CD4-positive, alpha-beta T cell treated with Interleukin-2 at 100 ng/mL for 4 hours (primary cell): ENCODE measurements around the gene XRCC5.
"Not testable (repeated sequence)": the region's sequence is repeated elsewhere in the genome, so short reads cannot be mapped to it uniquely, and the experiment has no call there.

ENCODE experiments used
- DNase-seq: peaks from one replicate; pipeline ENCODE4 v3.0.0-alpha.2; 2020; ENCODE audit warnings: low spot score

XRCC5 gene

GRCh38 chr2:216108967-216109921, at the start of gene XRCC5:
Gene XRCC5, plus strand, starts transcription at chr2:216109348. Its CDS starts 89 bp downstream, at chr2:216109437.
- peak; percentile 98 for DNase-seq

- DNase-seq = no peak
Measured at GRCh38 chr2:216064014-216064630, 45.0 kb upstream of the XRCC5 start.

- DNase-seq = no peak
Measured at GRCh38 chr2:216064665-216065064, 44.5 kb upstream of the XRCC5 start.

GRCh38 chr2:216066230-216066629, 42.9 kb upstream of the XRCC5 start:
- DNase-seq = no peak

- no peak for DNase-seq
Measured at GRCh38 chr2:216069028-216069427, 40.1 kb upstream of the XRCC5 start.

- no peak for DNase-seq
Measured at GRCh38 chr2:216070195-216070594, 39.0 kb upstream of the XRCC5 start.

- no peak for DNase-seq
Measured at GRCh38 chr2:216071111-216071851, 37.9 kb upstream of the XRCC5 start.

- no peak for DNase-seq
Measured at GRCh38 chr2:216072473-216072872, 36.7 kb upstream of the XRCC5 start.

GRCh38 chr2:216073773-216074172, 35.4 kb upstream of the XRCC5 start:
- no peak for DNase-seq

GRCh38 chr2:216074380-216074779, 34.8 kb upstream of the XRCC5 start:
- no peak for DNase-seq

GRCh38 chr2:216074794-216075193, 34.4 kb upstream of the XRCC5 start:
- DNase-seq = no peak

GRCh38 chr2:216075510-216076485, 33.4 kb upstream of the XRCC5 start:
- DNase-seq = no peak

GRCh38 chr2:216078776-216079175, 30.4 kb upstream of the XRCC5 start:
- DNase-seq = no peak

GRCh38 chr2:216080048-216080447, 29.1 kb upstream of the XRCC5 start:
- DNase-seq = not testable (repeated sequence)

- DNase-seq = no peak
Measured at GRCh38 chr2:216081012-216081411, 28.1 kb upstream of the XRCC5 start.

- DNase-seq = peak; percentile 70
Measured at GRCh38 chr2:216081487-216082116, 27.5 kb upstream of the XRCC5 start, which contains the start of the genes PECR and TMEM169. Gene PECR, minus strand, starts transcription at chr2:216081809. Its CDS starts 68 bp downstream, at chr2:216081741. Gene TMEM169, plus strand, starts transcription at chr2:216081919. Its CDS starts 14,045 bp downstream, at chr2:216095964.

GRCh38 chr2:216082117-216082711, 26.9 kb upstream of the XRCC5 start:
- no peak for DNase-seq

GRCh38 chr2:216082805-216083204, 26.3 kb upstream of the XRCC5 start:
- no peak for DNase-seq

GRCh38 chr2:216083464-216084281, 25.5 kb upstream of the XRCC5 start:
- no peak for DNase-seq
